ENCODE data around the gene TUBB. TPM values are rescaled to one million over a fixed set of nuclear protein-coding genes. Genes with fewer than 3 reads are reported as not detected.

TUBB gene
- total and polyA plus RNA-seq, 2 of the 8 experiments (the other 6 are each of a cell fraction or from before 2014, with no cell fraction given) = 1,880 to 3,022 TPM

GRCh38 chr6:30719356-30719755, 796 bp upstream of the TUBB start:
- Histone ChIP-seq H2AFZ (ENCODE audit: low read length) (no peak overlapping the region), H3K9ac (replicated peaks in 1 of 4; ENCODE audit: extremely low read depth in 1 of 4, low read depth in 3 of 4, low read length in 3 of 4) (peak overlapping the region; percentile 90 to 97 (median 94)), H2AK5ac (ENCODE audit: low read depth, low read length) (no peak overlapping the region), H3K23ac (ENCODE audit: insufficient read length) (no peak overlapping the region), H3K18ac (ENCODE audit: extremely low read depth, low read length) (peak overlapping the region; percentile 60; the same call in 1 of the 2 replicates), H3K4me1 (replicated peaks in 1 of 4; ENCODE audit: control insufficient read depth in 3 of 4, insufficient read depth in 4 of 4, low read length in 3 of 4) (peaks cover 0 to 4% (median 1%) of the 10 kb centered on the region in 4 experiments; a peak in 6 of 7 replicates), H3K4me3 (ENCODE audit: extremely low read depth in 1 of 4, insufficient read depth in 2 of 4, low read depth in 3 of 4, low read length in 4 of 4) (peak overlapping the region; percentile 96 to 100 (median 96)), H3K27ac (ENCODE audit: low read depth, low read length) (peak overlapping the region; percentile 81), H3K4ac (replicated peaks; ENCODE audit: insufficient read length, low read depth, low read length) (no peak overlapping the region), H3K79me1 (ENCODE audit: low read depth, low read length) (peaks cover 3% of the 10 kb centered on the region; the same call in 1 of the 2 replicates), H3K56ac (replicated peaks; ENCODE audit: insufficient read length, low read depth, low read length) (peak overlapping the region; percentile 66), H2BK15ac (ENCODE audit: low read length) (no peak overlapping the region), H4K5ac (ENCODE audit: insufficient read length, low read depth, low read length) (peak overlapping the region; percentile 78), H3K4me2 (ENCODE audit: insufficient read depth in 1 of 2, low read depth in 2 of 2, low read length in 2 of 2) (peak overlapping the region; percentile 81 to 84), H2BK120ac (replicated peaks; ENCODE audit: low read depth, low read length) (peak overlapping the region; percentile 20), H4K8ac (ENCODE audit: extremely low read depth, insufficient read depth, low read length) (no peak overlapping the region), H2BK20ac (ENCODE audit: low read length) (no peak overlapping the region), H3K27me3 (replicated peaks in 1 of 4; ENCODE audit: control insufficient read depth in 3 of 4, extremely low read depth in 1 of 4, insufficient read depth in 3 of 4, low read length in 3 of 4) (no peaks in the 10 kb centered on the region), H2BK5ac (ENCODE audit: low read depth, low read length) (peak overlapping the region; percentile 69), H3K36me3 (ENCODE audit: control insufficient read depth in 2 of 4, insufficient read depth in 4 of 4, low read length in 3 of 4) (peaks cover 17 to 32% (median 24%) of the 10 kb centered on the region in 4 experiments), H3K14ac (ENCODE audit: insufficient read length) (no peak overlapping the region), H4K20me1 (replicated peaks in 1 of 2; ENCODE audit: control insufficient read depth in 1 of 2, insufficient read depth in 2 of 2, low read length in 2 of 2) (peaks cover 6 to 15% of the 10 kb centered on the region in 2 experiments), H3K23me2 (ENCODE audit: low read depth, low read length) (peaks cover 13% of the 10 kb centered on the region), H3K79me2 (ENCODE audit: control insufficient read depth in 1 of 2, insufficient read depth in 2 of 2, low read length in 2 of 2) (peaks cover 6 to 52% of the 10 kb centered on the region in 2 experiments), H2BK12ac (ENCODE audit: low read depth, low read length) (no peak overlapping the region), H4K91ac (replicated peaks; ENCODE audit: insufficient read length, low read length) (peak overlapping the region; percentile 97), H3K9me3 (ENCODE audit: insufficient read depth in 2 of 2, low read depth in 1 of 2, low read length in 1 of 2) (no peaks in the 10 kb centered on the region)
- ChIA-PET POLR2A (ENCODE audit: partially characterized antibody) (interaction anchor here (0.6 to 35.9 kb wide), 14 partner anchors 8 to 368 kb away, joined by 3 to 732 read pairs (median 4); partner anchors contain the start of genes DDR1, DHX16, FLOT1 and IER3), CTCF (ENCODE audit: partially characterized antibody) (interaction anchor here (1.4 to 8.2 kb wide), 7 partner anchors 13 to 368 kb away, joined by 3 to 61 read pairs (median 6); no protein-coding TSS in a partner anchor)
- DNase-seq (ENCODE audit: low read depth in 1 of 2, low spot score in 2 of 2) = no peak
- 8% methylated on average over 8 of the region's 8 CpGs; no CpG with 5 or more reads in 1 of the 2 experiments for WGBS, 2 experiments (ENCODE audit: extremely low coverage in 1 of 2, insufficient coverage in 1 of 2, insufficient read length in 1 of 2, insufficient replicate concordance in 2 of 2, low coverage in 1 of 2, low lambda C conversion rate in 2 of 2, missing lambda C conversion rate in 1 of 2)
- no peak for FAIRE-seq
- TF ChIP-seq YY1 (IDR thresholded peaks at IDR 0.05; ENCODE audit: low read depth, low read length) = no peak
- no peak for TF ChIP-seq MAX (IDR thresholded peaks at IDR 0.05)
- no peak; the same call in 1 of the 2 replicates for TF ChIP-seq ATF2 (IDR thresholded peaks at IDR 0.05; ENCODE audit: low read length)
- TF ChIP-seq BCL11A (IDR thresholded peaks at IDR 0.05; ENCODE audit: low read depth in 2 of 2, low read length in 2 of 2) = no peak
- no peak for TF ChIP-seq ZNF274 (IDR thresholded peaks at IDR 0.05; ENCODE audit: borderline replicate concordance, extremely low read depth, low read length)
- TF ChIP-seq NRF1 (IDR thresholded peaks at IDR 0.05; ENCODE audit: low read depth, low read length) = no peak
- no peak; a peak in 1 of 3 replicates for TF ChIP-seq POLR2A (IDR thresholded peaks at IDR 0.05; ENCODE audit: control extremely low read depth in 1 of 2, low read depth in 2 of 2, low read length in 2 of 2)
- no peak for TF ChIP-seq TAF1 (IDR thresholded peaks at IDR 0.05; ENCODE audit: low read depth, low read length)
- 0 out of 2 replicates have a peak, but pooled peaks have one; percentile 22 for TF ChIP-seq CHD2 (IDR thresholded peaks at IDR 0.05; ENCODE audit: low read length)
- TF ChIP-seq RBBP5 (IDR thresholded peaks at IDR 0.05; ENCODE audit: borderline replicate concordance, low read depth, low read length) = no peak
- TF ChIP-seq SRF (IDR thresholded peaks at IDR 0.05; ENCODE audit: low read depth, low read length) = no peak
- TF ChIP-seq FOSL1 (IDR thresholded peaks at IDR 0.05; ENCODE audit: insufficient read depth, low read depth, low read length) = no peak
